ENCODE results near the gene KNOP1. TPM values are rescaled to one million over a fixed set of nuclear protein-coding genes. Genes with fewer than 3 reads are reported as not detected.
"Not testable (repeated sequence)": the region's sequence is repeated elsewhere in the genome, so short reads cannot be mapped to it uniquely, and the experiment has no call there.

Gene KNOP1
- total and polyA plus RNA-seq, 2 donors (not counting 3 experiments of a cell fraction or from before 2014, with no cell fraction given) = 6.7 to 33.5 TPM

DNA sequence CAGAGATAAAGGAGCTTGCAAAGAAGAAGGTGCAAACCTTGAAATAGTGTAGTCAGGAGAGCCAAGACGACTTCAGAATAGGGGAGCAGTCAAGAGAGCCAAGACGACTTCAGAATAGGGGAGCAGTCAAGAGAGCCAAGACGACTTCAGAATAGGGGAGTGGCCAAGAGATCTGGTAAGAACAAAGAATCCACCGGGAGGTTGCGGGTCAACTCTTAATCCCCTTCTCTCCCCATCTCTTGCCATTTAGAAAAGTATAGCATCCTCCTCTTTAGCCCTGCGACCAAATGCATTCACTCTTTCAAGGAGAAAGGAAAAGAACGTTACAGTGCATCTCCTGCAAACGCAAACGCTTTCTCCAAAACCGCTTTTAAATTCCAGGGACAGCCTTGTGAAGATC is 713 bp downstream of the KNOP1 start:
- Histone ChIP-seq H3K9me1 (replicated peaks; ENCODE audit: control insufficient read depth, extremely low read depth, insufficient read depth, low read length) (no peaks in the 10 kb centered on the region), H3K9ac (replicated peaks; ENCODE audit: extremely low read depth, insufficient read depth, low read length) (peak overlapping the region; percentile 96), H3K4me3 (replicated peaks in 1 of 3; ENCODE audit: insufficient read depth in 1 of 3, low read depth in 1 of 3, low read length in 3 of 3) (peak overlapping the region; percentile 68 to 100 (median 99)), H3K79me2 (ENCODE audit: control insufficient read depth, insufficient read depth, low read length) (peaks cover 39% of the 10 kb centered on the region), H3K27ac (ENCODE audit: insufficient read depth, low read depth, low read length) (peak overlapping the region; percentile 81), H3K4me2 (ENCODE audit: insufficient read depth, low read length) (peak overlapping the region; percentile 96), H3K9me3 (replicated peaks; ENCODE audit: control insufficient read depth, insufficient read depth, low read length) (no peaks in the 10 kb centered on the region), H4K20me1 (replicated peaks; ENCODE audit: control insufficient read depth, extremely low read depth, insufficient read depth, low read length) (no peaks in the 10 kb centered on the region), H3K36me3 (ENCODE audit: control insufficient read depth in 2 of 2, extremely low read depth in 1 of 2, insufficient read depth in 2 of 2, low read length in 2 of 2) (peaks cover 0 to 9% of the 10 kb centered on the region in 2 experiments), H2AFZ (ENCODE audit: low read depth, low read length) (peak overlapping the region; percentile 81), H3K4me1 (ENCODE audit: control insufficient read depth, extremely low read depth, insufficient read depth, low read length) (peaks cover 13% of the 10 kb centered on the region), H3K27me3 (ENCODE audit: control insufficient read depth in 2 of 2, insufficient read depth in 2 of 2, low read length in 2 of 2) (no peaks in the 10 kb centered on the region)
- DNase-seq (ENCODE audit: low read depth, low spot score) (no peak), FAIRE-seq (peak; percentile 44)
- intact Hi-C loops (cut with micrococcal nuclease) = loop anchor here (5.0 kb wide), 2 partner anchors 115 to 160 kb away; partner anchors contain the start of gene VPS35L
- no peak for TF ChIP-seq POLR2A (IDR thresholded peaks at IDR 0.05; ENCODE audit: low read depth, low read length)
- no peak for TF ChIP-seq EZH2 (IDR thresholded peaks at IDR 0.05; ENCODE audit: borderline replicate concordance, low read depth, low read length, severe bottlenecking)
- TF ChIP-seq MYC (IDR thresholded peaks at IDR 0.05; ENCODE audit: low read depth, low read length) = no peak
- TF ChIP-seq GATA2 (IDR thresholded peaks at IDR 0.05; ENCODE audit: insufficient read depth, insufficient read length, low read depth, low read length) = no peak
- BruUV-seq (replicated peaks) = no TSS peak
- dilution Hi-C loops (cut with MboI; ENCODE audit: extremely low pct_ligation_motif_present, low sequenced_read_pairs) = no loop called here
- ChIA-PET POLR2A (no interaction called here), CTCF (interaction anchor here (1.0 to 2.5 kb wide), 5 partner anchors 8 to 167 kb away, joined by 3 to 14 read pairs (median 4); partner anchors contain the start of gene GPRC5B)

DNA sequence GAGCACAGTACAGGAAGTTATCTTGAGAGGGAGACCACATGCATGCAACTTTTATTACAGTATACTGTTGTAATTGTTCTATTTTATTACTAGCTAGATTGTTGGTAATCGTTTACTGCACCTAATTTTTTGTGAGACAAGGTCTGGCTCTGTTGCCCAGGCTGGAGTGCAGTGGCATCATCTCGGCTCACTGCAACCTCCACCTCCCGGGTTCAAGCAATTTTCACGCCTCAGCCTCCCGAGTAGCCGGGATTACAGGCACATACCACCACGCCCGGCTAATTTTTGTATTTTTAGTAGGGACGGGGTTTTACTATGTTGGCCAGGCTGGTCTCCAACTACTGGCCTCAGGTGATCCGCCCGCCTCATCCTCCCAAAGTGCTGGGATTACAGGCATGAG is 1.3 kb downstream of the KNOP1 start:
- H3K27ac ChIP-seq (ENCODE audit: insufficient read depth, low read depth, low read length); CTCF ChIA-PET; dilution Hi-C loops (cut with MboI; ENCODE audit: extremely low pct_ligation_motif_present, low sequenced_read_pairs): not testable (repeated sequence)

More for the DNA sequence above, 1.3 kb downstream of the KNOP1 start:
- H3K27me3 ChIP-seq (ENCODE audit: control insufficient read depth in 2 of 2, insufficient read depth in 2 of 2, low read length in 2 of 2); H2AFZ ChIP-seq (ENCODE audit: low read depth, low read length); DNase-seq (ENCODE audit: low read depth, low spot score); BruUV-seq (replicated peaks); POLR2A ChIA-PET; H3K9me3 ChIP-seq (replicated peaks; ENCODE audit: control insufficient read depth, insufficient read depth, low read length); H3K36me3 ChIP-seq (ENCODE audit: control insufficient read depth in 2 of 2, extremely low read depth in 1 of 2, insufficient read depth in 2 of 2, low read length in 2 of 2); H3K9me1 ChIP-seq (replicated peaks; ENCODE audit: control insufficient read depth, extremely low read depth, insufficient read depth, low read length); FAIRE-seq; H4K20me1 ChIP-seq (replicated peaks; ENCODE audit: control insufficient read depth, extremely low read depth, insufficient read depth, low read length): not testable (repeated sequence)
- peak overlapping the region; percentile 96 for H3K4me2 ChIP-seq (ENCODE audit: insufficient read depth, low read length)
- peaks cover 39% of the 10 kb centered on the region for H3K79me2 ChIP-seq (ENCODE audit: control insufficient read depth, insufficient read depth, low read length)
- H3K4me1 ChIP-seq (ENCODE audit: control insufficient read depth, extremely low read depth, insufficient read depth, low read length) = peaks cover 13% of the 10 kb centered on the region
- H3K9ac ChIP-seq (replicated peaks; ENCODE audit: extremely low read depth, insufficient read depth, low read length) = peak overlapping the region; percentile 96
- intact Hi-C loops (cut with micrococcal nuclease) = loop anchor here (1.0 to 5.0 kb wide), 3 partner anchors 16 to 159 kb away; partner anchors contain the start of gene VPS35L
- H3K4me3 ChIP-seq (replicated peaks in 1 of 3; ENCODE audit: insufficient read depth in 1 of 3, low read depth in 1 of 3, low read length in 3 of 3) = peak overlapping the region; percentile 68 to 100 (median 99)

Measured in endothelial cell of umbilical vein (primary cell).